ENCODE results near the gene MBD3L4.
"Not testable (repeated sequence)": the region's sequence is repeated elsewhere in the genome, so short reads cannot be mapped to it uniquely, and the experiment has no call there.

Gene MBD3L4

DNA sequence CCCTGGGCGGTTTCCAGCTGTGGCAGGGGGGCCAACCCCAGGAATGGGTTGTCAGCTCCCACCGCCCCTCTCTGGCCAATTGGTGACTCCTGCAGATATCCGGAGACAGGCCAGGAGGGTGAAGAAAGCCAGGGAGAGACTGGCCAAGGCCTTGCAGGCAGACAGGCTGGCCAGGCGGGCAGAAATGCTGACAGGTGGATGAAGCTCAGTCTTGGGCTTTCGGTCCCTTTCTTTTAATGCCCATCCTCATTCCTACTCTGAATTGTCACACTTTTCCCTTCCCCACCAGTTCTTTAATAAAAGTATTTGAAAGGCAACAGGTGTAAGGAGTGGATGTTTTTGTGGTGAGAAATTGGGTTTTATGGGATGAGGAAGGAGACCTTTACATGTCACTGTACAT is 11.4 kb upstream of the MBD3L4 start:
- not testable (repeated sequence) for H3K4me3 ChIP-seq; H3K9me3 ChIP-seq (ENCODE audit: low read depth, low read length); H3K36me3 ChIP-seq (ENCODE audit: insufficient read depth, low read length); H3K9ac ChIP-seq (ENCODE audit: insufficient read length); H3K27ac ChIP-seq; DNase-seq (ENCODE audit: low read depth, low spot score)

DNA sequence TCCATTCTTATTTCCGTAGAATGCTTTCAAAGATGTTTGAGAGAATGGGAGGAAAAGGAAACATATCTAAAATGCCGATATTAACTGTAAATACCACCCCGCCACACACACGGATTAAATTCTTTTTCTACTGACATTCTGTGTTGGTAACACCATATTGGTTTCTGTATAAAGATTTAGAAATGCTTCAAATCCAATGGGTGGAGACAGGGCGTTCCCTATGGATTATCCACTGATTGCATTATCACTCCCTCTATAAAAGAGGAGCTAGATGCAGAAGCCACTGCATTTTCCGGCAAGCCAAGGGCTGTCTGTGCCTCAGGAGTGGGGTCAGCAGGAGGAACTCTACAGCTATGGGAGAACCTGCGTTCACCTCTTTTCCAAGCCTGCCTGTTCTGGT is 9.0 kb upstream of the MBD3L4 start, which contains the start of gene MBD3L2:
MBD3L2 (plus strand) TSS at position 301 of the 400 bp plus-strand sequence; CDS start at position 354, 53 bp downstream.
- not testable (repeated sequence) for H3K4me3 ChIP-seq; DNase-seq (ENCODE audit: low read depth, low spot score); H3K9me3 ChIP-seq (ENCODE audit: low read depth, low read length); H3K9ac ChIP-seq (ENCODE audit: insufficient read length); H3K27ac ChIP-seq; H3K36me3 ChIP-seq (ENCODE audit: insufficient read depth, low read length)

DNA sequence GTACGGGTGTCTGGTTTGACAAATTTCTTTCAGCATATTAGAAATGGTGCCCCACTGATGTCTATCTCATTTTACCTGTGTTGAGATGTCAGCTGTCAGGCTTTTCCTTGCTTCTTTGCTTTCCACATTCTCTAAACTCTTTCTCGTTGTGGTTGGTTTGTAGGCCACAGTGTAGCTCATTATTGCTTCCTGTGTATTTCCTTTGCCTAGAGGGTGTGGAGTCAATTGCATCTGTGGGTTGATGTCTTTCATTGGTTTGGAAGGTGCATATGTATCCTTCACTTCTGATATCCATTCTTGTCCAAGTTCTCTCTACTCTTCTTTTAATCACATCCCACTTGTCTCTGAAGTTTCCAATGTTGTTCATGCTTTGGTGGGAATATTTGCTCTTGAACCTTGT is 1.6 kb upstream of the MBD3L4 start:
- not testable (repeated sequence) for H3K9ac ChIP-seq (ENCODE audit: insufficient read length); H3K9me3 ChIP-seq (ENCODE audit: low read depth, low read length); H3K36me3 ChIP-seq (ENCODE audit: insufficient read depth, low read length); DNase-seq (ENCODE audit: low read depth, low spot score); H3K4me3 ChIP-seq; H3K27ac ChIP-seq

DNA sequence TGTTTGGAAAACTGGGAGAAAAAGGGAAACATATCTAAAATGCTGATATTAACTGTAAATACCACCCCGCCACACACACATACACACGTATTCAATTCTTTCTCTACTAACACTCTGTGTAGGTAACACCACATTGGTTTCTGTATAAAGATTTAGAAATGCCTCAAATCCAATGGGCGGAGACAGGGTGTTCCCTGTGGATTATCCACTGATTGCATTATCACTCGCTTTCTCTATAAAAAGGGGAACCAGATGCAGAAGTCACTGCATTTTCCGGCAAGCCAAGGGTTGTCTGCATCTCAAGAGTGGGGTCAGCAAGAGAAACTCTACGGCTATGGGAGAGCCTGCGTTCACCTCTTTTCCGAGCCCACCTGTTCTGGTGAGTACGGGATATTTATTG is 9.7 kb downstream of the MBD3L4 start, which contains the start of gene MBD3L5:
MBD3L5 (plus strand) TSS at position 301 of the 400 bp plus-strand sequence; CDS start at position 335, 34 bp downstream.
- DNase-seq (ENCODE audit: low read depth, low spot score); H3K9ac ChIP-seq (ENCODE audit: insufficient read length): not testable (repeated sequence)

DNA sequence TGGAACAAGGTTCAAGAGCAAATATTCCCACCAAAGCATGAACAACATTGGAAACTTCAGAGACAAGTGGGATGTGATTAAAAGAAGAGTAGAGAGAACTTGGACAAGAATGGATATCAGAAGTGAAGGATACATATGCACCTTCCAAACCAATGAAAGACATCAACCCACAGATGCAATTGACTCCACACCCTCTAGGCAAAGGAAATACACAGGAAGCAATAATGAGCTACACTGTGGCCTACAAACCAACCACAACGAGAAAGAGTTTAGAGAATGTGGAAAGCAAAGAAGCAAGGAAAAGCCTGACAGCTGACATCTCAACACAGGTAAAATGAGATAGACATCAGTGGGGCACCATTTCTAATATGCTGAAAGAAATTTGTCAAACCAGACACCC is 11.2 kb downstream of the MBD3L4 start:
- not testable (repeated sequence) for H3K36me3 ChIP-seq (ENCODE audit: insufficient read depth, low read length); DNase-seq (ENCODE audit: low read depth, low spot score); H3K27ac ChIP-seq; H3K4me3 ChIP-seq; H3K9me3 ChIP-seq (ENCODE audit: low read depth, low read length); H3K9ac ChIP-seq (ENCODE audit: insufficient read length)

More for the DNA sequence above, 9.7 kb downstream of the MBD3L4 start, which contains the start of gene MBD3L5:
- H3K4me3 ChIP-seq; H3K9me3 ChIP-seq (ENCODE audit: low read depth, low read length); H3K27ac ChIP-seq; H3K36me3 ChIP-seq (ENCODE audit: insufficient read depth, low read length): not testable (repeated sequence)

DNA sequence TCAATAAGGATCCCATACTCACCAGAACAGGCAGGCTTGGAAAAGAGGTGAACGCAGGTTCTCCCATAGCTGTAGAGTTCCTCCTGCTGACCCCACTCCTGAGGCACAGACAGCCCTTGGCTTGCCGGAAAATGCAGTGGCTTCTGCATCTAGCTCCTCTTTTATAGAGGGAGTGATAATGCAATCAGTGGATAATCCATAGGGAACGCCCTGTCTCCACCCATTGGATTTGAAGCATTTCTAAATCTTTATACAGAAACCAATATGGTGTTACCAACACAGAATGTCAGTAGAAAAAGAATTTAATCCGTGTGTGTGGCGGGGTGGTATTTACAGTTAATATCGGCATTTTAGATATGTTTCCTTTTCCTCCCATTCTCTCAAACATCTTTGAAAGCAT is 18.6 kb downstream of the MBD3L4 start, which contains the start of gene MBD3L2B:
MBD3L2B (minus strand) TSS at position 101 of the 400 bp plus-strand sequence; CDS start at position 67, 34 bp downstream.
- not testable (repeated sequence) for DNase-seq (ENCODE audit: low read depth, low spot score); H3K4me3 ChIP-seq; H3K36me3 ChIP-seq (ENCODE audit: insufficient read depth, low read length); H3K27ac ChIP-seq; H3K9me3 ChIP-seq (ENCODE audit: low read depth, low read length); H3K9ac ChIP-seq (ENCODE audit: insufficient read length)

DNA sequence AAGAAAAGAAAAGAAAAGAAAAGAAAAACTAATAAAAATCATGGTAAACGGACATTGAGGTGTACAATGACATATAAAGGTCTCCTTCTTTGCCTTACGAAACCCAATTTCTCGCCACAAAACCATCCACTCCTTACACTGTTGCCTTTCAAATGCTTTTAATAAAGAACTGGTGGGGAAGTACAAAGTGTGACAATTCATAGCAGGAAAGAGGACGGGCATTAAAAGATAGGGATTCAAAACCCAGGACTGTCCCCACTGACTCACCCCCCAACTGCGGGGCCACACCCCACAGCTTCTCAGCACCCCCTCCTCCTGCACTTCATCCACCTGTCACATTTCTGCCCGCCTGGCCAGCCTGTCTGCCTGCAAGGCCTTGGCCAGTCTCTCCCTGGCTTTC is 21.2 kb downstream of the MBD3L4 start:
- Histone ChIP-seq H3K9ac (ENCODE audit: insufficient read length) (no peak overlapping the region), H3K27ac (no peak overlapping the region), H3K9me3 (ENCODE audit: low read depth, low read length) (no peaks in the 10 kb centered on the region), H3K36me3 (ENCODE audit: insufficient read depth, low read length) (no peaks in the 10 kb centered on the region), H3K4me3 (no peak overlapping the region)
- TF ChIP-seq EZH2 (IDR thresholded peaks at IDR 0.05) (no peak), FOXP2 (optimal IDR thresholded peaks at IDR 0.05; ENCODE audit: control extremely low read depth, extremely low read length, insufficient read depth) (no peak), POLR2AphosphoS5 (IDR thresholded peaks at IDR 0.05; ENCODE audit: borderline replicate concordance, low read depth, low read length) (no peak)
- no peak for DNase-seq (ENCODE audit: low read depth, low spot score)

DNA sequence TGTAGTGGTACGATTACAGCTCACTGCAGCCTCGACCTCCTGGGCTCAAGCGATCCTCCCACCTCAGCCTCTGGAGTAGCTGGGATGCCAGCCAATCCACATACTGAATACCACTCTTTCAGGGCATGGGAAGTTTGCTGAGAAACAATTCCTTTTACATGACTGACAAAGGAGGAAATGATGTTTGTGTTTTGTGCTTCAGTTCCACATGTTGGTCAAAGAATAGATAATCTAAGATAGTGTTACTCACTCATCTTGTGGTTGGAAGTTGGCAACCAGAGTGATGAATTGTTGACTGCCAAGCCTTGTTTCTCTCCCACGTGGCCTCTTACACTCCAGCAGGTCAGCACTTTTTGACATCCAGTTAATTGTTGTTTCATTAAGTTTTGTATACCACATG is 26.3 kb downstream of the MBD3L4 start:
- TF ChIP-seq POLR2AphosphoS5 (IDR thresholded peaks at IDR 0.05; ENCODE audit: borderline replicate concordance, low read depth, low read length), result no peak
- TF ChIP-seq FOXP2 (optimal IDR thresholded peaks at IDR 0.05; ENCODE audit: control extremely low read depth, extremely low read length, insufficient read depth), result no peak
- no peak for TF ChIP-seq EZH2 (IDR thresholded peaks at IDR 0.05)
- H3K27ac ChIP-seq, result no peak overlapping the region
- H3K4me3 ChIP-seq, result no peak overlapping the region
- H3K9me3 ChIP-seq (ENCODE audit: low read depth, low read length), result no peaks in the 10 kb centered on the region
- no peak overlapping the region for H3K9ac ChIP-seq (ENCODE audit: insufficient read length)
- no peaks in the 10 kb centered on the region for H3K36me3 ChIP-seq (ENCODE audit: insufficient read depth, low read length)
- DNase-seq (ENCODE audit: low read depth, low spot score), result no peak

DNA sequence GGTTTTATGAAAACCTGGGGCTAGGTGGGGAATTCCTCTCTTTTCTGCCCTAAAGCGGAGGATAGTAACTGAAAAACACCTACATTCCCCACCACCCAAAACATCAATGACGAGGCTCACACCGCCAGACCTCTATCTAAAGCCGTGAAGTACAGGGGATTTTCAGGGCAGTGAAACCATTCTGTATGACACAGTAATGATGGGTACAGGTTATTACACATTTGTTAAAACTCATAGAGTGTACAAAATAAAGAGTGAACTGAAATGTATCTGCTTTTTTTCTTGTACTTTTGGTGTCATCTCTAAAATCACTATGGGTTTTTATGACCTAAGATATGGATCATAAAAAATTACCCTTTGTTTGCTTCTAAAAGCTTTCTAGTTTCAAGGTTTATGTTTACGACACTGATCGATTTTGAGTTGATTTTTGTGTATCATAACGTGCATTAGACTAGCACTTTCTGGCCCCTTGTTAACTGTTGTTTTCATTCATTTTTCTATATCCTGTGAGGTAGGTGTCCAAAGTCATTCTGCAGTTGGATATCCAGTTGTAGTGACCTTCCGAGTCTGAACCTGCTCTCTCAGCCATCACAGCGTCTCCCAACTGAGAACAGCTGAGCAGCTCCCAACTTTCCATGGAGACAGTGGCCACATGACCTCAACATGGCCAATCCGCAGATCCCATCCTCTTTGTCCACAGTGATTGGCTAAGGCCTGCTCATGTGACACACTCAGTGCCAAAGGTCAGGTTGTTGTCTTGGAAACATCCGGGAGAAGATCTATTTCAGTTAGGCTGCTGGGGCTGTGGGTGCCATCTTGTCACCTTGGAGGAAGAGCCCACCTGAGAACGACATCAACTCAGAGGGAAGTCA is 29.0 kb downstream of the MBD3L4 start:
- H3K4me3 ChIP-seq, result no peak overlapping the region
- no peaks in the 10 kb centered on the region for H3K36me3 ChIP-seq (ENCODE audit: insufficient read depth, low read length)
- H3K9me3 ChIP-seq (ENCODE audit: low read depth, low read length), result no peaks in the 10 kb centered on the region
- H3K9ac ChIP-seq (ENCODE audit: insufficient read length), result no peak overlapping the region
- TF ChIP-seq POLR2AphosphoS5 (IDR thresholded peaks at IDR 0.05; ENCODE audit: borderline replicate concordance, low read depth, low read length) (no peak), EZH2 (IDR thresholded peaks at IDR 0.05) (no peak), FOXP2 (optimal IDR thresholded peaks at IDR 0.05; ENCODE audit: control extremely low read depth, extremely low read length, insufficient read depth) (no peak)
- H3K27ac ChIP-seq, result no peak overlapping the region
- DNase-seq (ENCODE audit: low read depth, low spot score), result no peak
